Osteoblast (primary cell): ENCODE results near the gene STYXL1. TPM values are rescaled to one million over a fixed set of nuclear protein-coding genes. Genes with fewer than 3 reads are reported as not detected.

Experiments
- DNase-seq: peaks from one replicate; pipeline ENCODE4 v3.0.0; 2011; ENCODE audit warnings: low spot score, mixed read lengths; ENCODE audit not compliant: insufficient read length; ENCODE audit errors: missing footprints
- H2AFZ ChIP-seq: 2 replicates; pipeline ENCODE4 v1.6.0; 2011; ENCODE audit warnings: mild to moderate bottlenecking, low read length
- H3K27ac ChIP-seq: 2 replicates; pipeline ENCODE4 v1.5.1; 2011; ENCODE audit warnings: mild to moderate bottlenecking, low read depth, low read length, moderate library complexity
- H3K27me3 ChIP-seq: 2 replicates; pipeline ENCODE4 v1.6.0; 2012; ENCODE audit warnings: mild to moderate bottlenecking, control low read depth, inconsistent platforms, low read length, moderate library complexity; ENCODE audit not compliant: insufficient read depth
- H3K36me3 ChIP-seq: 2 replicates; pipeline ENCODE4 v1.5.1; 2011; ENCODE audit warnings: mild to moderate bottlenecking, low read length, control low read depth, moderate library complexity; ENCODE audit not compliant: insufficient read depth
- H3K4me1 ChIP-seq: 2 replicates; pipeline ENCODE4 v1.5.1; 2011; ENCODE audit warnings: mild to moderate bottlenecking, low read length, control low read depth, moderate library complexity; ENCODE audit not compliant: insufficient read depth
- H3K4me2 ChIP-seq: 2 replicates; pipeline ENCODE4 v1.6.0; 2011; ENCODE audit warnings: mild to moderate bottlenecking, low read length; ENCODE audit not compliant: insufficient read depth
- H3K4me3 ChIP-seq: fragments of 200-600 bp; sonication (generic); 3 replicates; pipeline ENCODE4 v1.5.1; 2012; ENCODE audit warnings: mild to moderate bottlenecking, low read length, inconsistent platforms; ENCODE audit not compliant: insufficient read depth
- H3K79me2 ChIP-seq: 2 replicates; pipeline ENCODE4 v1.6.0; 2012; ENCODE audit warnings: mild to moderate bottlenecking, low read length, control low read depth, inconsistent platforms; ENCODE audit not compliant: insufficient read depth
- H3K9me3 ChIP-seq: 2 replicates; pipeline ENCODE4 v1.5.1; 2011; ENCODE audit warnings: low read depth, low read length, control low read depth
- H4K20me1 ChIP-seq: 2 replicates; pipeline ENCODE4 v1.6.0; 2012; ENCODE audit warnings: mild to moderate bottlenecking, low read length, control low read depth; ENCODE audit not compliant: insufficient read depth
- CTCF ChIP-seq: IDR thresholded peaks from 2 replicates; pipeline ENCODE4 v1.5.1; 2011; ENCODE audit warnings: mild to moderate bottlenecking, low read depth, low read length, moderate library complexity; ENCODE audit errors: extremely low read depth
- total RNA-seq: library from RNA; depleted of rRNA; stranded (reverse); fragments of >200 nt; gene quantifications from 2 replicates; pipeline ENCODE4 v1.2.3, GENCODE V29; 2012

STYXL1 gene
- total RNA-seq, 1 donor: 23.9 TPM

- H3K36me3 ChIP-seq: peaks cover 16% of the 10 kb centered on the region
- H3K9me3 ChIP-seq: no peaks in the 10 kb centered on the region
- no peaks in the 10 kb centered on the region for H3K27me3 ChIP-seq
- no peak overlapping the region for H3K4me2 ChIP-seq
- no peak overlapping the region for H2AFZ ChIP-seq
- H4K20me1 ChIP-seq: peaks cover 3% of the 10 kb centered on the region
- peaks cover 18% of the 10 kb centered on the region for H3K4me1 ChIP-seq
- H3K79me2 ChIP-seq: no peaks in the 10 kb centered on the region
- H3K27ac ChIP-seq: no peak overlapping the region
- no peak overlapping the region for H3K4me3 ChIP-seq
- no peak for TF ChIP-seq CTCF
- no peak for DNase-seq
These were observed 88.8 kb downstream of the STYXL1 start for GRCh38 chr7:75958802-75959543.

- no peaks in the 10 kb centered on the region for H3K9me3 ChIP-seq
- no peak overlapping the region for H2AFZ ChIP-seq
- H3K36me3 ChIP-seq: peaks cover 16% of the 10 kb centered on the region
- TF ChIP-seq CTCF: no peak
- peaks cover 3% of the 10 kb centered on the region for H3K4me1 ChIP-seq
- DNase-seq: no peak
- H4K20me1 ChIP-seq: peaks cover 8% of the 10 kb centered on the region
- no peak overlapping the region for H3K4me3 ChIP-seq
- H3K27ac ChIP-seq: no peak overlapping the region
- peaks cover 6% of the 10 kb centered on the region for H3K79me2 ChIP-seq
- no peaks in the 10 kb centered on the region for H3K27me3 ChIP-seq
- no peak overlapping the region for H3K4me2 ChIP-seq
These were observed 90.6 kb downstream of the STYXL1 start for GRCh38 chr7:75957021-75957736.

- Histone ChIP-seq H3K36me3 (peaks cover 16% of the 10 kb centered on the region), H3K27me3 (no peaks in the 10 kb centered on the region), H3K4me3 (no peak overlapping the region), H3K79me2 (peaks cover 6% of the 10 kb centered on the region), H3K9me3 (no peaks in the 10 kb centered on the region), H3K4me2 (no peak overlapping the region), H3K4me1 (no peaks in the 10 kb centered on the region), H3K27ac (no peak overlapping the region), H4K20me1 (peaks cover 8% of the 10 kb centered on the region), H2AFZ (no peak overlapping the region)
- no peak for TF ChIP-seq CTCF
- DNase-seq: no peak
These were observed 92.4 kb downstream of the STYXL1 start for GRCh38 chr7:75955331-75955955.

GRCh38 chr7:75953931-75954330 is 93.9 kb downstream of the STYXL1 start:
- no peak overlapping the region for H2AFZ ChIP-seq
- no peak overlapping the region for H3K4me3 ChIP-seq
- no peak for DNase-seq
- no peak overlapping the region for H3K4me2 ChIP-seq
- H3K79me2 ChIP-seq: peaks cover 10% of the 10 kb centered on the region
- no peak for TF ChIP-seq CTCF
- H4K20me1 ChIP-seq: peaks cover 8% of the 10 kb centered on the region
- H3K9me3 ChIP-seq: no peaks in the 10 kb centered on the region
- no peak overlapping the region for H3K27ac ChIP-seq
- H3K36me3 ChIP-seq: peaks cover 16% of the 10 kb centered on the region
- no peaks in the 10 kb centered on the region for H3K27me3 ChIP-seq
- H3K4me1 ChIP-seq: no peaks in the 10 kb centered on the region
